WTC11 (cell line): ENCODE data around the gene LRRFIP2. TPM values are rescaled to one million over a fixed set of nuclear protein-coding genes. Genes with fewer than 3 reads are reported as not detected.

ENCODE experiments used
- ATAC-seq: fragments of 200-7000 bp; cut with Tn5 transposase; 2 replicates; pipeline ENCODE4 v1.10.0; 2021; ENCODE audit warnings: mild to moderate bottlenecking, moderate library complexity
- CTCF ChIA-PET: fragments of 300-600 bp; sonication (Branson Sonifier 250); formaldehyde crosslinking; loops from one replicate; lab custom pipeline; 2021; ENCODE audit warnings: antibody characterized with exemption; lab: Charles Lee
- POLR2A ChIA-PET: fragments of 350-600 bp; sonication (Branson Sonifier 250); formaldehyde crosslinking; loops from one replicate; lab custom pipeline; 2021; ENCODE audit warnings: antibody characterized with exemption; lab: Charles Lee
- DNase-seq: peaks from one replicate; pipeline ENCODE4 v3.0.0; 2021; ENCODE audit warnings: low spot score
- H3K27ac Mint-ChIP-seq: 2 replicates; pipeline ENCODE4 v1.8.0; 2021; ENCODE audit warnings: mixed read lengths
- H3K27me3 Mint-ChIP-seq: 2 replicates; pipeline ENCODE4 v1.8.0; 2021; ENCODE audit warnings: low read depth, mild to moderate bottlenecking, moderate library complexity, mixed read lengths
- H3K36me3 Mint-ChIP-seq: 2 replicates; pipeline ENCODE4 v1.8.0; 2021; ENCODE audit warnings: mixed read lengths
- H3K4me1 Mint-ChIP-seq: 2 replicates; pipeline ENCODE4 v1.8.0; 2022; ENCODE audit warnings: mixed read lengths
- H3K4me3 Mint-ChIP-seq: 2 replicates; pipeline ENCODE4 v1.8.0; 2021; ENCODE audit warnings: mild to moderate bottlenecking, moderate library complexity, mixed read lengths
- H3K9me3 Mint-ChIP-seq: 2 replicates; pipeline ENCODE4 v1.8.0; 2021; ENCODE audit warnings: mixed read lengths
- CREB1 ChIP-seq: sonication (generic); formaldehyde crosslinking; IDR thresholded peaks from 2 replicates; pipeline ENCODE4 v1.8.0; 2023; ENCODE audit warnings: mild to moderate bottlenecking, missing genetic modification reagents
- KAT7 ChIP-seq: sonication (generic); formaldehyde crosslinking; IDR thresholded peaks from 2 replicates; pipeline ENCODE4 v1.8.1; 2023; ENCODE audit warnings: missing genetic modification reagents, mild to moderate bottlenecking, borderline replicate concordance
- MYBL2 ChIP-seq: sonication (generic); formaldehyde crosslinking; IDR thresholded peaks from 2 replicates; pipeline ENCODE4 v1.8.1; 2023; ENCODE audit warnings: mild to moderate bottlenecking, moderate library complexity, missing genetic modification reagents
- NFATC4 ChIP-seq: fragments of 250-450 bp; sonication (Bioruptor Pico); IDR thresholded peaks from 2 replicates; pipeline ENCODE4 v1.9.0; 2021; ENCODE audit warnings: mild to moderate bottlenecking
- PRRX2 ChIP-seq: fragments of 250-450 bp; sonication (Bioruptor Pico); IDR thresholded peaks from 2 replicates; pipeline ENCODE4 v1.8.0; 2021; ENCODE audit warnings: mild to moderate bottlenecking
- SMAD4 ChIP-seq: sonication (generic); formaldehyde crosslinking; IDR thresholded peaks from 2 replicates; pipeline ENCODE4 v1.8.0; 2022; ENCODE audit warnings: mild to moderate bottlenecking, missing genetic modification reagents
- SP1 ChIP-seq: sonication (generic); formaldehyde crosslinking; conservative IDR thresholded peaks from 2 replicates; pipeline ENCODE4 v1.8.1; 2022; ENCODE audit warnings: missing genetic modification reagents
- USF2 ChIP-seq: sonication (generic); formaldehyde crosslinking; IDR thresholded peaks from 2 replicates; pipeline ENCODE4 v1.8.1; 2023; ENCODE audit warnings: mild to moderate bottlenecking, missing genetic modification reagents, moderate library complexity
- ZBTB21 ChIP-seq: sonication (generic); formaldehyde crosslinking; IDR thresholded peaks from 2 replicates; pipeline ENCODE4 v1.8.1; 2023; ENCODE audit warnings: mild to moderate bottlenecking, missing genetic modification reagents, borderline replicate concordance
- ZNF121 ChIP-seq: sonication (generic); formaldehyde crosslinking; IDR thresholded peaks from 2 replicates; pipeline ENCODE4 v1.8.0; 2023; ENCODE audit warnings: missing genetic modification reagents
- ZNF138 ChIP-seq: sonication (generic); formaldehyde crosslinking; conservative IDR thresholded peaks from 2 replicates; pipeline ENCODE4 v1.8.1; 2022; ENCODE audit warnings: mild to moderate bottlenecking, moderate library complexity, missing genetic modification reagents
- ZNF416 ChIP-seq: fragments of 250-450 bp; sonication (Bioruptor Pico); IDR thresholded peaks from 2 replicates; pipeline ENCODE4 v1.9.0; 2021; ENCODE audit warnings: mild to moderate bottlenecking, inconsistent platforms
- total RNA-seq: library from RNA; stranded (reverse); gene quantifications from 3 replicates; pipeline ENCODE4 v1.2.3, GENCODE V29; 2021
- TF ChIP-seq, protein P1 (sequence below): sonication (generic); formaldehyde crosslinking; IDR thresholded peaks from 2 replicates; pipeline ENCODE4 v1.8.1; 2023; ENCODE audit warnings: mild to moderate bottlenecking, missing genetic modification reagents, borderline replicate concordance
- TF ChIP-seq, protein P2 (sequence below): sonication (generic); formaldehyde crosslinking; IDR thresholded peaks from 2 replicates; pipeline ENCODE4 v1.8.1; 2022; ENCODE audit warnings: missing genetic modification reagents, borderline replicate concordance
- TF ChIP-seq, protein P3 (sequence below): fragments of 250-450 bp; sonication (Bioruptor Pico); conservative IDR thresholded peaks from 2 replicates; pipeline ENCODE4 v1.9.0; 2021; ENCODE audit warnings: mild to moderate bottlenecking
- TF ChIP-seq, protein P4 (sequence below): sonication (generic); formaldehyde crosslinking; IDR thresholded peaks from 2 replicates; pipeline ENCODE4 v1.8.1; 2023; ENCODE audit warnings: mild to moderate bottlenecking, missing genetic modification reagents
- TF ChIP-seq, protein P5 (sequence below): sonication (generic); formaldehyde crosslinking; IDR thresholded peaks from 2 replicates; pipeline ENCODE4 v1.8.1; 2023; ENCODE audit warnings: mild to moderate bottlenecking, moderate library complexity, missing genetic modification reagents

Gene LRRFIP2
- total RNA-seq, 1 experiment from 2014 or later = 23.7 TPM

DNA sequence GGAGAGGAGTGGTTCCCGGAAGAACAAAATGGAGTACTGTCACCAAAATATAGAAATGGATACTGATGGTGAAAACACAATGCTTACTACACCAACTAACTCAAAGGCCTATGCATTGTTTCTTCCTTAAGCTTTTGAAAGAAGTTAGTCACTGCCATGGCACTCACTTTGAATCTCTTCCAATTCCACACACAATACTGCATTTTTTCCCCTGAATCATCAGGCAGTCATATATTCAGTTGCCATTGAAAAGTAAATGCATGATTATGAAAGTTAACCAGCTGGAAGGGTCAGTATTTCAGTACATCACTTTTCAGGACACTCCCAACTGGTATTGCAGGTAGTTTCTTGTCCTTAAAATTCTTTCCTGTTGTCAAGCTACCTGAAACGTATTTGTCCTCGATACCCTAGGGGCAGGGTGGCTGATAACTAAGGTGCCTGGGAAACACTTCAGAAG lies 9.0 kb upstream of the LRRFIP2 start:
- no peak overlapping the region for H3K4me3 Mint-ChIP-seq
- POLR2A ChIA-PET = no interaction called here
- H3K4me1 Mint-ChIP-seq = no peaks in the 10 kb centered on the region
- TF ChIP-seq, protein P1, sequence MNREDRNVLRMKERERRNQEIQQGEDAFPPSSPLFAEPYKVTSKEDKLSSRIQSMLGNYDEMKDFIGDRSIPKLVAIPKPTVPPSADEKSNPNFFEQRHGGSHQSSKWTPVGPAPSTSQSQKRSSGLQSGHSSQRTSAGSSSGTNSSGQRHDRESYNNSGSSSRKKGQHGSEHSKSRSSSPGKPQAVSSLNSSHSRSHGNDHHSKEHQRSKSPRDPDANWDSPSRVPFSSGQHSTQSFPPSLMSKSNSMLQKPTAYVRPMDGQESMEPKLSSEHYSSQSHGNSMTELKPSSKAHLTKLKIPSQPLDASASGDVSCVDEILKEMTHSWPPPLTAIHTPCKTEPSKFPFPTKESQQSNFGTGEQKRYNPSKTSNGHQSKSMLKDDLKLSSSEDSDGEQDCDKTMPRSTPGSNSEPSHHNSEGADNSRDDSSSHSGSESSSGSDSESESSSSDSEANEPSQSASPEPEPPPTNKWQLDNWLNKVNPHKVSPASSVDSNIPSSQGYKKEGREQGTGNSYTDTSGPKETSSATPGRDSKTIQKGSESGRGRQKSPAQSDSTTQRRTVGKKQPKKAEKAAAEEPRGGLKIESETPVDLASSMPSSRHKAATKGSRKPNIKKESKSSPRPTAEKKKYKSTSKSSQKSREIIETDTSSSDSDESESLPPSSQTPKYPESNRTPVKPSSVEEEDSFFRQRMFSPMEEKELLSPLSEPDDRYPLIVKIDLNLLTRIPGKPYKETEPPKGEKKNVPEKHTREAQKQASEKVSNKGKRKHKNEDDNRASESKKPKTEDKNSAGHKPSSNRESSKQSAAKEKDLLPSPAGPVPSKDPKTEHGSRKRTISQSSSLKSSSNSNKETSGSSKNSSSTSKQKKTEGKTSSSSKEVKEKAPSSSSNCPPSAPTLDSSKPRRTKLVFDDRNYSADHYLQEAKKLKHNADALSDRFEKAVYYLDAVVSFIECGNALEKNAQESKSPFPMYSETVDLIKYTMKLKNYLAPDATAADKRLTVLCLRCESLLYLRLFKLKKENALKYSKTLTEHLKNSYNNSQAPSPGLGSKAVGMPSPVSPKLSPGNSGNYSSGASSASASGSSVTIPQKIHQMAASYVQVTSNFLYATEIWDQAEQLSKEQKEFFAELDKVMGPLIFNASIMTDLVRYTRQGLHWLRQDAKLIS = no peak
- TF ChIP-seq, protein P2, sequence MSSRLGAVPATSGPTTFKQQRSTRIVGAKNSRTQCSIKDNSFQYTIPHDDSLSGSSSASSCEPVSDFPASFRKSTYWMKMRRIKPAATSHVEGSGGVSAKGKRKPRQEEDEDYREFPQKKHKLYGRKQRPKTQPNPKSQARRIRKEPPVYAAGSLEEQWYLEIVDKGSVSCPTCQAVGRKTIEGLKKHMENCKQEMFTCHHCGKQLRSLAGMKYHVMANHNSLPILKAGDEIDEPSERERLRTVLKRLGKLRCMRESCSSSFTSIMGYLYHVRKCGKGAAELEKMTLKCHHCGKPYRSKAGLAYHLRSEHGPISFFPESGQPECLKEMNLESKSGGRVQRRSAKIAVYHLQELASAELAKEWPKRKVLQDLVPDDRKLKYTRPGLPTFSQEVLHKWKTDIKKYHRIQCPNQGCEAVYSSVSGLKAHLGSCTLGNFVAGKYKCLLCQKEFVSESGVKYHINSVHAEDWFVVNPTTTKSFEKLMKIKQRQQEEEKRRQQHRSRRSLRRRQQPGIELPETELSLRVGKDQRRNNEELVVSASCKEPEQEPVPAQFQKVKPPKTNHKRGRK (CRISPR knock-in tag) = no peak
- TF ChIP-seq, protein P3, sequence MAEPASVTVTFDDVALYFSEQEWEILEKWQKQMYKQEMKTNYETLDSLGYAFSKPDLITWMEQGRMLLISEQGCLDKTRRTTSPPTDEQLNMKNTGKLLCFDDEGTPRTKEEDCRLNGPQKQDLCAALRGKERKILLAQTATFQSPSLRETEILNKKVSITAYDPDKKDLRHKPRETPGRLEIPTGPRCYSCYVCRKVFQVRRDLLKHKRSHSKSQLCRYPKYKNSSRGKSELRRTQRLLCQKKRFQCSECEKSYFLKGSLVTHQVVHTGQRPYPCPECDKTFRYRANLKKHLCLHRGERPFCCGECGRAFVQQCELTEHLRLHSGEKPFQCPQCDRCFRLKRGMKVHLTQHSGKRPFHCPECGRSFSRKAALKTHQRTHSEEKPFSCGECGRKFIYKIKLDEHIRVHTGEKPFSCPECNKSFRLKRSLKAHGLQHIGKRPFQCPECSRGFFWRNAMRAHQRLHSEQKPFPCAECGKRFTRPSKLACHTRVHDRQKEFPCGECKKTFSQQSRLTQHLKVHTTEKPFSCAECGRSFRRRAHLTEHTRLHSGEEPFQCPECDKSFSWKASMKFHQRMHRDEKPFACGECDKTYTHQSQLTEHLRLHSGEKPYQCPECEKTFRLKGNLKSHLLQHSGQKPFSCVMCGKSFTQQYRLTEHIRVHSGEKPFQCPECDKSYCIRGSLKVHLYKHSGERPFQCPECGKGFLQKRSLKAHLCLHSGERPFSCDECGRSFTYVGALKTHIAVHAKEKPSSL (CRISPR knock-in tag) = no peak
- TF ChIP-seq ZBTB21 (CRISPR knock-in tag) (no peak), SMAD4 (CRISPR knock-in tag) (no peak), KAT7 (no peak), USF2 (no peak), CREB1 (CRISPR knock-in tag) (no peak), ZNF121 (CRISPR knock-in tag) (no peak), ZNF416 (CRISPR knock-in tag) (no peak), SP1 (no peak), MYBL2 (CRISPR knock-in tag) (no peak)
- TF ChIP-seq, protein P4, sequence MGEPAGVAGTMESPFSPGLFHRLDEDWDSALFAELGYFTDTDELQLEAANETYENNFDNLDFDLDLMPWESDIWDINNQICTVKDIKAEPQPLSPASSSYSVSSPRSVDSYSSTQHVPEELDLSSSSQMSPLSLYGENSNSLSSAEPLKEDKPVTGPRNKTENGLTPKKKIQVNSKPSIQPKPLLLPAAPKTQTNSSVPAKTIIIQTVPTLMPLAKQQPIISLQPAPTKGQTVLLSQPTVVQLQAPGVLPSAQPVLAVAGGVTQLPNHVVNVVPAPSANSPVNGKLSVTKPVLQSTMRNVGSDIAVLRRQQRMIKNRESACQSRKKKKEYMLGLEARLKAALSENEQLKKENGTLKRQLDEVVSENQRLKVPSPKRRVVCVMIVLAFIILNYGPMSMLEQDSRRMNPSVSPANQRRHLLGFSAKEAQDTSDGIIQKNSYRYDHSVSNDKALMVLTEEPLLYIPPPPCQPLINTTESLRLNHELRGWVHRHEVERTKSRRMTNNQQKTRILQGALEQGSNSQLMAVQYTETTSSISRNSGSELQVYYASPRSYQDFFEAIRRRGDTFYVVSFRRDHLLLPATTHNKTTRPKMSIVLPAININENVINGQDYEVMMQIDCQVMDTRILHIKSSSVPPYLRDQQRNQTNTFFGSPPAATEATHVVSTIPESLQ (CRISPR knock-in tag) = no peak
- H3K27ac Mint-ChIP-seq = no peak overlapping the region
- no peaks in the 10 kb centered on the region for H3K36me3 Mint-ChIP-seq
- CTCF ChIA-PET = no interaction called here
- no peak for ATAC-seq
- no peaks in the 10 kb centered on the region for H3K27me3 Mint-ChIP-seq
- H3K9me3 Mint-ChIP-seq = no peaks in the 10 kb centered on the region
- DNase-seq = no peak

DNA sequence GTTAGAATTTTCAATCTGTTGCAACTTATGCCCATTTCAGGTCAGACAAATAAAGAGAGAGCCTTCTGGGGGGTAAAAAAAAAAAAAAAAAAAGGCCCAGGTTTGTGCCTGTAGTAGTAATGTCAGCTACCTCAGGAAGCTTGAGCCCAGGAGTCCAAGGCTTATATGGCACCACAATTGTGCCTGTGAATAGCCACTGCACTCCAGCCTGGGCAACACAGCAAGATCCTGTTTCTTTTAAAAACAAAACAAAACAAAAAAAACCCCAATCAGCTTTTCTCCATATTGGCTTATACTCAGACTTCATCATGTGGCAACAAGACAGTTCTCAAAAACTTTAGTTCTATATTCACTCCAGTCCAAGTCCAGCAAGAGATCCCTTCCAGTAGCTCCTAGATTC lies 8.4 kb upstream of the LRRFIP2 start:
- H3K27ac Mint-ChIP-seq = no peak overlapping the region
- POLR2A ChIA-PET = no interaction called here

More for the DNA sequence above, 8.4 kb upstream of the LRRFIP2 start:
- CTCF ChIA-PET = no interaction called here
- ATAC-seq = no peak
- TF ChIP-seq PRRX2 (CRISPR knock-in tag) (no peak), ZNF121 (CRISPR knock-in tag) (peak; percentile 26; the same call in 1 of the 2 replicates), ZNF138 (CRISPR knock-in tag) (no peak), NFATC4 (CRISPR knock-in tag) (no peak)
- TF ChIP-seq, protein P5, sequence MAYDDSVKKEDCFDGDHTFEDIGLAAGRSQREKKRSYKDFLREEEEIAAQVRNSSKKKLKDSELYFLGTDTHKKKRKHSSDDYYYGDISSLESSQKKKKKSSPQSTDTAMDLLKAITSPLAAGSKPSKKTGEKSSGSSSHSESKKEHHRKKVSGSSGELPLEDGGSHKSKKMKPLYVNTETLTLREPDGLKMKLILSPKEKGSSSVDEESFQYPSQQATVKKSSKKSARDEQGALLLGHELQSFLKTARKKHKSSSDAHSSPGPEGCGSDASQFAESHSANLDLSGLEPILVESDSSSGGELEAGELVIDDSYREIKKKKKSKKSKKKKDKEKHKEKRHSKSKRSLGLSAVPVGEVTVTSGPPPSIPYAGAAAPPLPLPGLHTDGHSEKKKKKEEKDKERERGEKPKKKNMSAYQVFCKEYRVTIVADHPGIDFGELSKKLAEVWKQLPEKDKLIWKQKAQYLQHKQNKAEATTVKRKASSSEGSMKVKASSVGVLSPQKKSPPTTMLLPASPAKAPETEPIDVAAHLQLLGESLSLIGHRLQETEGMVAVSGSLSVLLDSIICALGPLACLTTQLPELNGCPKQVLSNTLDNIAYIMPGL = no peak
- Mint-ChIP-seq H3K36me3 (no peaks in the 10 kb centered on the region), H3K27me3 (no peaks in the 10 kb centered on the region), H3K9me3 (no peaks in the 10 kb centered on the region), H3K4me1 (no peaks in the 10 kb centered on the region; the same call in 1 of the 2 replicates), H3K4me3 (no peak overlapping the region)
- no peak for DNase-seq
